Choroid plexus epithelial cell (primary cell): ENCODE measurements around the gene FOXN3.
"Not testable (repeated sequence)": the region's sequence is repeated elsewhere in the genome, so short reads cannot be mapped to it uniquely, and the experiment has no call there.

Experiments
- DNase-seq: peaks from one replicate; pipeline ENCODE4 v3.0.0-alpha.2; 2010; ENCODE audit warnings: low read depth
- H3K4me3 ChIP-seq: 2 replicates; pipeline ENCODE4 v1.5.1; 2011; ENCODE audit warnings: low read depth, mild to moderate bottlenecking, control low read depth, low read length, moderate library complexity
- CTCF ChIP-seq: conservative IDR thresholded peaks from 2 replicates; pipeline ENCODE4 v1.5.1; 2011; ENCODE audit warnings: low read depth, mild to moderate bottlenecking, control low read depth, inconsistent platforms, low read length, moderate library complexity

FOXN3 gene

GRCh38 chr14:89201645-89202044 is 215.4 kb downstream of the FOXN3 start:
- H3K4me3 ChIP-seq: no peak overlapping the region
- TF ChIP-seq CTCF: no peak
- no peak for DNase-seq

DNA sequence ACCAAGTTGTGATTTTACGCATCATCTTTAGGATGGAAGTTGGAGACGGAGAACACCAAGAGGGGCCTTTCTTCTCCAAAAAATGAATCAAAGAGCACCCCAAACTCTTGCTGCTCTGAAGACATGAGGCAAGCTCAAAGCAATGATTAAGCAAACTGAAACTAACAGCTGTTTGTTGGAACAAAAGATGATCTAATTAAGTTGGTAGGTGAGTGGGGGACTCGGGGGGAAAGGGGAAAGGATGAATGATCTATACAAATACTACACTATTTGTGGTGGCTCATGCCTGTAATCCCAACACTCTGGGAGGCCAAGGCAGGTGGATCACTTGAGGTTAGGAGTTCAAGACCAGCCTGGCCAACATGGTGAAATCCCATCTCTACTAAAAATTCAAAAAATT is 217.7 kb downstream of the FOXN3 start:
- not testable (repeated sequence) for H3K4me3 ChIP-seq

DNA sequence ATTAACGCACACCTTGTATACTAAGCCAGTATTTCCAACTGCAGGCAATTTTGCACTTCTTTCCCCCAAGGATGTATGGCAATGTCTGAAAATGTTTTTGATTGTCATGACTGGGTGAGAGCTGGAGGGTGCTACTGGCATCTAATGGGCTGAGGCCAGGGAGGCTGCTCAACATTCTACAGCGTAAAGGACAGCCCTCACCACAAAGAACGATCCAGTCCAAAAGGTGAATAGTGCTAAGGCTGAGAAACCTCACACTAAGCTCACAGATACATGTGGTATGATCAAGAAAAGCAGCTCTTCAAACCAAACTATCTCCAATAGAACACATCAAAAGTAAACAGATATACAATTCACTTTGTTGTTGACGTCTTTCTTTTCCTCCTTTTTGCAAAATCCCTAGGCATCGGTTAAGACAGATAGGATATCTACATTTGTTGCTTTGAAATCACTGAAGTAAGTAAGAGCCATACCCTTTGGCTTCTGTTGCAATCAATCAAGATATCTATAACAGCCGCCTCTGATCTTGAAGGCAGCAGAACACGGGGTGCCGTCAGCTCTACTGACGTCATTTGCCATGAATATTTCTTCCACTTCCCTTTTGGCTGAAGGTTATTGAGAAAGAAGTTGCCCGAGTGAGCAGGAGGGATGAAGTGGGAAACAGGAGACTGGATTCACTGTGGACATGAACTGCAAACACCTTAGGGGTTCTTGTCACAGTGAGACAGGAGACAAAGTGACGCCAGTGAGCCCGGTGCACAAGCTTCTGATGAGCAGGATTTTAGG is 218.3 kb downstream of the FOXN3 start:
- no peak for DNase-seq
- H3K4me3 ChIP-seq: no peak overlapping the region
- TF ChIP-seq CTCF: no peak

More for the DNA sequence above, 217.7 kb downstream of the FOXN3 start:
- not testable (repeated sequence) for DNase-seq

GRCh38 chr14:89197623-89198022 is 219.4 kb downstream of the FOXN3 start:
- DNase-seq: no peak
- TF ChIP-seq CTCF: no peak
- H3K4me3 ChIP-seq: no peak overlapping the region

DNA sequence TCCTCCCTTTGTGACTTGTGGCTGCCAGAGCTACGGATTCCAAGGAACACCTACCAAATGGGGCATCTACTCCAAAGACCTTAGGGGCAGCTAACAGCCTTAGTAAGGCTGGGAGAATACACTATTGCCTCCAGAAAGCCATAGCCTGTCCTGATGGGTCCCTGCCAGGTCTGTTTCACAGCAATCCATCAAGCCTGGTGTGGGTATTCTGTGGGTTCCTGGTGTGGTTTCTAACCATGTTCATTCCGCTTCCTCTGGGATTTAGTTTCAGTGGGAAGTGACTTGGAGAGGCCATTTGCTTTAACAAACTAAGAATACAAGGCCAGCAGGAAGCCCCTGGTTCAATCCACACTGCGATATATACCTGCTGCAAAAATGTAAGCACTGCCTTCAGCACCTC is 220.5 kb downstream of the FOXN3 start:
- no peak for TF ChIP-seq CTCF
- DNase-seq: no peak
- H3K4me3 ChIP-seq: no peak overlapping the region

DNA sequence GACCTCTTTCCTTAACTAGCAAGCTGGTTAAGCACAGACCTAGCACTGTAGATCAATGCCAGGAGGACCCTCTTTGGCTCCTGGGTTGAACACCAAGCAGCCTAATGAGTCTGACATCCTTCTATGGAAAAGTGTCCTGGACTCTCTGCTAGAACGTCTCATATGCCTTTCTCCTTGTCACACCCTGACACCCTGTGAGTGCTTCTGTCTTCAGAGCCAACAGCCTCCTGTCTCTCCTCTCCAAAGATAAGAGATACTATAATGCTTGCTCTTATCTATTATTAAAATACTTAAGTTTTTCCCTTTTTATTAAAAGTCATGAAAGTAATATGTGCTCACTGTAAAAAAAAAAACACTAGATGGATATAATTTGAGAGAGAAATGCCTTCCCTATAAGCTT is 222.7 kb downstream of the FOXN3 start:
- no peak for TF ChIP-seq CTCF
- DNase-seq: no peak
- no peak overlapping the region for H3K4me3 ChIP-seq

DNA sequence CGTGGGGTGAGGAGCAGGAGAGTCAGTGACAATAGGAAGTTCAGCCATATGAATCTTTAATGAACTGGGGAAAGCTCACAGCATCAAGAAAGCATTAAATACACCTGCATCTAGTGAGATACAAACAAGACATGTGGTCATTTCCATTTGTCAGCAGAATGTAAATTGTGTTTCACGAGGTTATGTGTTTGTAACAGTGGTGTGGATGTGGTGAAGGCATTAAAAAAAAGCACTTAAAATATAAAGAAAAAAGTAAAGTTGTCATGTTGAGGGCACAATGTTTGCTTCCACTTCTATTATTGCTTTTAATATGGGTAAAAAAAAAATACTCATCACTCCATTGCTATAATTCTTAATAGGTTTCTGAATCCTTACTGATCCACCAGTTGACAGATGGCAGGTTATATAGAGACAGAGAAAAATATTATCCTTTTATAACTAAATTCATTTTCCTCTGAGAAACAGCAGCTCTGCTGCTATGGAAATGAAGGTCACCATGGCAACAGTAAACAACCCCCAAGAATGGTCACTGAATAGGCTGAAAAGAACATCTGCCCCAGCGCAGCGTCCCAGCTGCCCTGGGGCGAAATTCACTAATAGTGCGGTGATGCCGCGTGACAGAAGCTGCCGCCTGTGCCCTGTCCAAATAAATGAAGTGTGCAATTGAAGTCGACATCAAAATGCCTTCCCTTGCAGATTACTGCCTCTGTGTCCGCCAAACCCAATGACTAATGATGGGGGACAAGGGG is 226.1 kb downstream of the FOXN3 start:
- no peak overlapping the region for H3K4me3 ChIP-seq
- no peak for DNase-seq
- TF ChIP-seq CTCF: no peak
